ENCODE data around the gene TSEN15.

TSEN15 gene

GRCh38 chr1:184110272-184111204 is 59.0 kb downstream of the TSEN15 start:
- no peak for DNase-seq

- no peak for DNase-seq
Observed at GRCh38 chr1:184112176-184112948, 60.8 kb downstream of the TSEN15 start.

GRCh38 chr1:184113251-184113650 is 61.7 kb downstream of the TSEN15 start:
- no peak for DNase-seq

- DNase-seq: no peak
Observed at GRCh38 chr1:184114818-184115398, 63.4 kb downstream of the TSEN15 start.

- DNase-seq: no peak
Observed at GRCh38 chr1:184116287-184116686, 64.8 kb downstream of the TSEN15 start.

- no peak for DNase-seq
Observed at GRCh38 chr1:184118046-184118445, 66.5 kb downstream of the TSEN15 start.

Data from stimulated activated CD4-positive, alpha-beta T cell treated with anti-CD3 and anti-CD28 coated beads, Interleukin-12 subunit alpha, Interleukin-12 subunit beta, amount 100 ng/mL, for 4 hours (primary cell).